CD8-positive, alpha-beta memory T cell (primary cell): ENCODE data around the gene XRCC4. TPM values are rescaled to one million over a fixed set of nuclear protein-coding genes. Genes with fewer than 3 reads are reported as not detected.

Experiments
- CTCF ChIA-PET: fragments of 350-600 bp; sonication (Branson Sonifier 250); formaldehyde crosslinking; loops from one replicate; lab custom pipeline; 2021; ENCODE audit warnings: antibody characterized with exemption; lab: Charles Lee
- POLR2A ChIA-PET: fragments of 350-600 bp; sonication (Branson Sonifier 250); formaldehyde crosslinking; loops from one replicate; lab custom pipeline; 2021; ENCODE audit warnings: antibody characterized with exemption; lab: Charles Lee
- DNase-seq, 5 donors: peaks; one replicate each; pipeline versions ENCODE4 v3.0.0 to v3.0.0-alpha.2; 2020 to 2022; ENCODE audit warnings: mixed read lengths in 1 of 5
- H3K27ac ChIP-seq: one replicate; pipeline ENCODE4 v1.7.0; 2013; ENCODE audit warnings: low read depth, mild to moderate bottlenecking, low read length, moderate library complexity
- H3K27me3 ChIP-seq: 2 replicates; pipeline ENCODE4 v1.7.0; 2013; ENCODE audit warnings: low read length, mild to moderate bottlenecking; ENCODE audit not compliant: insufficient read depth, poor library complexity, severe bottlenecking
- H3K36me3 ChIP-seq: 2 replicates; pipeline ENCODE4 v1.7.0; 2013; ENCODE audit warnings: mild to moderate bottlenecking, low read length, moderate library complexity; ENCODE audit not compliant: insufficient read depth
- H3K4me1 ChIP-seq: 2 replicates; pipeline ENCODE4 v1.7.0; 2013; ENCODE audit warnings: mild to moderate bottlenecking, low read length, moderate library complexity; ENCODE audit not compliant: insufficient read depth
- H3K4me3 ChIP-seq: 2 replicates; pipeline ENCODE4 v1.7.0; 2013; ENCODE audit warnings: mild to moderate bottlenecking, low read length
- H3K9me3 ChIP-seq: 2 replicates; pipeline ENCODE4 v1.7.0; 2013; ENCODE audit warnings: mild to moderate bottlenecking, low read length
- H3K27ac Mint-ChIP-seq, 8 donors: one replicate each; pipeline ENCODE4 v1.8.0; 2020 to 2021; ENCODE audit warnings: mixed read lengths in 8 of 8, mild to moderate bottlenecking in 6 of 8, inconsistent platforms in 3 of 8, moderate library complexity in 3 of 8
- H3K27me3 Mint-ChIP-seq, 2 donors: one replicate each; pipeline ENCODE4 v1.8.0; 2020 to 2021; ENCODE audit warnings: mixed read lengths in 2 of 2, mild to moderate bottlenecking in 1 of 2, moderate library complexity in 1 of 2
- H3K36me3 Mint-ChIP-seq, 3 donors: one replicate each; pipeline ENCODE4 v1.8.0; 2020 to 2021; ENCODE audit warnings: mixed read lengths in 3 of 3, inconsistent platforms in 1 of 3, mild to moderate bottlenecking in 1 of 3
- H3K4me1 Mint-ChIP-seq, 3 donors: one replicate each; pipeline ENCODE4 v1.8.0; 2020 to 2021; ENCODE audit warnings: mixed read lengths in 3 of 3, inconsistent platforms in 1 of 3, mild to moderate bottlenecking in 1 of 3
- H3K4me3 Mint-ChIP-seq, 7 donors: one replicate each; pipeline ENCODE4 v1.8.0; 2020 to 2021; ENCODE audit warnings: mixed read lengths in 7 of 7, mild to moderate bottlenecking in 6 of 7, moderate library complexity in 4 of 7, inconsistent platforms in 2 of 7
- H3K9me3 Mint-ChIP-seq, 5 donors: one replicate each; pipeline ENCODE4 v1.8.0; 2020 to 2022; ENCODE audit warnings: mixed read lengths in 5 of 5, mild to moderate bottlenecking in 3 of 5, moderate library complexity in 2 of 5, inconsistent platforms in 1 of 5
- polyA plus RNA-seq: library from polyadenylated mRNA; unstranded; fragments of 300-500 nt; fragmentation: Illumina TruSeq; gene quantifications from one replicate; pipeline ENCODE4 v1.2.3, GENCODE V29; 2021
- total RNA-seq, 2 experiments: library from RNA; stranded (reverse); gene quantifications; one replicate each; pipeline ENCODE4 v1.2.3, GENCODE V29; 2021

Gene XRCC4
- total and polyA plus RNA-seq, 3 experiments from 2014 or later = 6.9 to 10.0 (median 8.3) TPM

DNA sequence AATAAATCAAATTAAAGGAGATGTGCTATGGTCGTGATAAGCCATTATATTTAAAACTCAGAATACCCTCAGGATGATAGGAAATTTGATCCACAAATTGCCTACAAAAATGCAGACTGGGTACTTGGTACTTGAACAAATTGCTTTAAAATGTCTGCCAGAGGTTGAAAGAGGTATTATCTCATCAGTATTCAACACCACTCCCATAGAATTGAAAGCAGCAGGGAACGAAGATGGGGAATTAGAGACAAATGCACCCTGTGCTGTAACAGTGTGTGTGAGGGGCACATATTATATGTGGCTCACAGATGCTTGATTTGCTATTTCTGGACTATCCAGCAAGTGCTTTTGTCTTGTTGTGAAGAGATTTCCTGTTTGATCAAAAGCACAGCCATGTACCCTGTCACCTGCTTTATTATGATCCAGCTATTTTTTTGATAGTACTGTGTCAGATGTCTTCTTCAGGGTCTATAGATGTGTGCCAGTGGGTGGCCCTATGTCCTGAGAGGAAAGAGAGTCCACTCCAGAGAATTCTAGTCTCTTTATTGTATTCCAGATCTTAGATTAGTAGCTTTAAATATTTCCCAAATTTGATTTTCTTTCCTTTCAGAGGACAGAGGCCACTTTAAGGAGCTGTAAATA is 120.1 kb downstream of the XRCC4 start:
- Histone ChIP-seq H3K27ac (no peak overlapping the region), H3K4me1 (no peaks in the 10 kb centered on the region), H3K9me3 (no peaks in the 10 kb centered on the region), H3K4me3 (no peak overlapping the region), H3K36me3 (no peaks in the 10 kb centered on the region), H3K27me3 (no peaks in the 10 kb centered on the region)
- Mint-ChIP-seq H3K4me3 (no peak overlapping the region), H3K4me1 (no peaks in the 10 kb centered on the region), H3K27ac (peak overlapping the region in 1 of 8 donors; percentile 25), H3K27me3 (no peaks in the 10 kb centered on the region), H3K9me3 (no peaks in the 10 kb centered on the region), H3K36me3 (peaks cover 9 to 13% (median 10%) of the 10 kb centered on the region in 3 donors)
- ChIA-PET POLR2A (no interaction called here), CTCF (no interaction called here)
- DNase-seq = no peak

DNA sequence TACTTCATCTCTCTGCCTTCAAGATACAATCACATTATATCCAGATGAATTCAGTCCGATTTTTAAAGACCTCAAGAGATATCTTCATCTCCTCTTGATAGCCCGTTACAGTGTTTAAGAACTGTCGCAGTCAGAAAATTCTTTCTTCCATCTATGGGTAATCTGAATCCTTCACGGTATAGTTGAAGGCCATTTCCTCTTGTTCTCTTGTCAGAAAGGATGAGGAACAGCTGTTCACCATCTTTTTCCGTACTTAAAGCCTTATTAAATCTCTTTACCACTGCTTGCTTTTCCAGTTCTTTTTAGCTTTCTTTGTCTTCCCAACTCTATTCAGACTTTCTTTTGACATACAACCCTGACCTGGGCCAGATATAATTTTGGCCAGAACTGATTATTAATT is 121.8 kb downstream of the XRCC4 start:
- CTCF ChIA-PET = no interaction called here
- no peaks in the 10 kb centered on the region for H3K27me3 Mint-ChIP-seq
- Histone ChIP-seq H3K27ac (no peak overlapping the region), H3K4me1 (no peaks in the 10 kb centered on the region), H3K36me3 (no peaks in the 10 kb centered on the region), H3K27me3 (no peaks in the 10 kb centered on the region), H3K4me3 (no peak overlapping the region), H3K9me3 (no peaks in the 10 kb centered on the region)
- H3K27ac Mint-ChIP-seq = no peak overlapping the region
- peaks cover 9 to 13% (median 10%) of the 10 kb centered on the region in 3 donors for H3K36me3 Mint-ChIP-seq
- no peak overlapping the region for H3K4me3 Mint-ChIP-seq
- DNase-seq = no peak
- H3K4me1 Mint-ChIP-seq = no peaks in the 10 kb centered on the region
- H3K9me3 Mint-ChIP-seq = no peaks in the 10 kb centered on the region
- POLR2A ChIA-PET = no interaction called here

GRCh38 chr5:83204651-83205050 is 127.3 kb downstream of the XRCC4 start:
- CTCF ChIA-PET = no interaction called here
- Histone ChIP-seq H3K27me3 (no peaks in the 10 kb centered on the region), H3K27ac (no peak overlapping the region), H3K4me1 (no peaks in the 10 kb centered on the region), H3K9me3 (no peaks in the 10 kb centered on the region), H3K4me3 (no peak overlapping the region), H3K36me3 (no peaks in the 10 kb centered on the region)
- POLR2A ChIA-PET = no interaction called here
- H3K4me1 Mint-ChIP-seq = no peaks in the 10 kb centered on the region
- H3K27me3 Mint-ChIP-seq = no peaks in the 10 kb centered on the region
- no peaks in the 10 kb centered on the region for H3K9me3 Mint-ChIP-seq
- peaks cover 10 to 13% (median 13%) of the 10 kb centered on the region in 3 donors for H3K36me3 Mint-ChIP-seq
- no peak overlapping the region for H3K27ac Mint-ChIP-seq
- no peak for DNase-seq
- H3K4me3 Mint-ChIP-seq = no peak overlapping the region

- DNase-seq = no peak
- Histone ChIP-seq H3K36me3 (no peaks in the 10 kb centered on the region), H3K27ac (no peak overlapping the region), H3K4me1 (no peaks in the 10 kb centered on the region), H3K4me3 (no peak overlapping the region), H3K27me3 (no peaks in the 10 kb centered on the region), H3K9me3 (no peaks in the 10 kb centered on the region)
- Mint-ChIP-seq H3K9me3 (no peaks in the 10 kb centered on the region), H3K27ac (no peak overlapping the region), H3K27me3 (no peaks in the 10 kb centered on the region), H3K4me1 (no peaks in the 10 kb centered on the region), H3K4me3 (no peak overlapping the region), H3K36me3 (peaks cover 7 to 14% (median 12%) of the 10 kb centered on the region in 3 donors)
- POLR2A ChIA-PET = no interaction called here
- CTCF ChIA-PET = no interaction called here
Measured at GRCh38 chr5:83209963-83210362, 132.6 kb downstream of the XRCC4 start.

- H3K9me3 ChIP-seq = no peaks in the 10 kb centered on the region
- no peaks in the 10 kb centered on the region for H3K9me3 Mint-ChIP-seq
- POLR2A ChIA-PET = no interaction called here
- H3K27me3 ChIP-seq = no peaks in the 10 kb centered on the region
- no peaks in the 10 kb centered on the region for H3K27me3 Mint-ChIP-seq
- no peak overlapping the region for H3K27ac Mint-ChIP-seq
- no peaks in the 10 kb centered on the region for H3K4me1 ChIP-seq
- H3K4me3 ChIP-seq = no peak overlapping the region
- CTCF ChIA-PET = no interaction called here
- no peak for DNase-seq
- H3K36me3 ChIP-seq = no peaks in the 10 kb centered on the region
- H3K27ac ChIP-seq = no peak overlapping the region
- H3K36me3 Mint-ChIP-seq = peaks cover 2 to 6% (median 3%) of the 10 kb centered on the region in 3 donors
- no peaks in the 10 kb centered on the region for H3K4me1 Mint-ChIP-seq
- H3K4me3 Mint-ChIP-seq = no peak overlapping the region
Measured at GRCh38 chr5:83219077-83219476, 141.7 kb downstream of the XRCC4 start.

DNA sequence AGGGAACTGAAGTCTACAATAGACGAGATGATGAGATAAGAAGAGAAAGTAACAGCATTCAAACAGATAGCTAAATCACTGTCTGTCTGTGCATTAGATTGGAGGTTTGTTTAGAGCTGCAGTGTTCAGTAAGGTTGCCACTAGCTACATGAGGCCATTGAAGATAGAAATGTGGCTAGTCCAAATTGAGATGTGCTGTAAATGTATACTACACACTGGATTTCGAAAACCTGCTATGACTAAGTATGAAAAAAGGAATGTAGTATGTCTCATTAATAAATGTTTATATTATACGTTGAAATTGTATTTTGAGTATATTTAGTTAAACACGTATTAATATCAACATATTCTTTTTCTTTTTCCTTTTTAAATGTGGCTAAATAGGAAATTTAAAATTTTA is 142.1 kb downstream of the XRCC4 start:
- Histone ChIP-seq H3K27me3 (no peaks in the 10 kb centered on the region), H3K27ac (no peak overlapping the region), H3K4me3 (no peak overlapping the region), H3K36me3 (no peaks in the 10 kb centered on the region), H3K4me1 (no peaks in the 10 kb centered on the region), H3K9me3 (no peaks in the 10 kb centered on the region)
- POLR2A ChIA-PET = no interaction called here
- Mint-ChIP-seq H3K27ac (no peak overlapping the region), H3K9me3 (no peaks in the 10 kb centered on the region), H3K4me1 (no peaks in the 10 kb centered on the region), H3K4me3 (no peak overlapping the region), H3K36me3 (peaks cover 2 to 6% (median 3%) of the 10 kb centered on the region in 3 donors), H3K27me3 (no peaks in the 10 kb centered on the region)
- CTCF ChIA-PET = no interaction called here
- DNase-seq = no peak

GRCh38 chr5:83220331-83220730 is 143.0 kb downstream of the XRCC4 start:
- Histone ChIP-seq H3K9me3 (no peaks in the 10 kb centered on the region), H3K27me3 (no peaks in the 10 kb centered on the region), H3K4me3 (no peak overlapping the region), H3K36me3 (no peaks in the 10 kb centered on the region), H3K4me1 (no peaks in the 10 kb centered on the region), H3K27ac (no peak overlapping the region)
- no peaks in the 10 kb centered on the region for H3K4me1 Mint-ChIP-seq
- H3K27ac Mint-ChIP-seq = no peak overlapping the region
- no peaks in the 10 kb centered on the region for H3K9me3 Mint-ChIP-seq
- POLR2A ChIA-PET = no interaction called here
- H3K4me3 Mint-ChIP-seq = no peak overlapping the region
- CTCF ChIA-PET = no interaction called here
- peaks cover 2 to 6% (median 3%) of the 10 kb centered on the region in 3 donors for H3K36me3 Mint-ChIP-seq
- DNase-seq = no peak
- no peaks in the 10 kb centered on the region for H3K27me3 Mint-ChIP-seq

GRCh38 chr5:83222906-83223305 is 145.6 kb downstream of the XRCC4 start:
- no peak overlapping the region for H3K4me3 ChIP-seq
- no peak overlapping the region for H3K4me3 Mint-ChIP-seq
- no peaks in the 10 kb centered on the region for H3K36me3 ChIP-seq
- H3K36me3 Mint-ChIP-seq = peaks cover 2 to 6% (median 3%) of the 10 kb centered on the region in 3 donors
- no peaks in the 10 kb centered on the region for H3K9me3 ChIP-seq
- CTCF ChIA-PET = no interaction called here
- DNase-seq = no peak
- POLR2A ChIA-PET = no interaction called here
- no peak overlapping the region for H3K27ac Mint-ChIP-seq
- H3K4me1 ChIP-seq = no peaks in the 10 kb centered on the region
- no peaks in the 10 kb centered on the region for H3K9me3 Mint-ChIP-seq
- no peaks in the 10 kb centered on the region for H3K27me3 Mint-ChIP-seq
- H3K4me1 Mint-ChIP-seq = no peaks in the 10 kb centered on the region
- H3K27me3 ChIP-seq = no peaks in the 10 kb centered on the region
- H3K27ac ChIP-seq = no peak overlapping the region
